K562 (cell line): ENCODE data around the gene TBX10. TPM values are rescaled to one million over a fixed set of nuclear protein-coding genes. Genes with fewer than 3 reads are reported as not detected.
A peak's percentile ranks its signal among the peaks of the same experiment; 100 is the strongest.

Experiments
- ATAC-seq: fragments of 200-7000 bp; cut with Tn5 transposase; 3 replicates; pipeline ENCODE4 v1.9.1; 2020; ENCODE audit warnings: moderate library complexity
- BruUV-seq: library from RNA; stranded (reverse); fragments of 400-500 nt; replicated peaks from 2 replicates; lab custom pipeline; 2021; lab: Mats Ljungman, UMichigan
- CTCF ChIA-PET: fragments of 300-600 bp; formaldehyde crosslinking; extraction: SDS; loops from one replicate; lab custom pipeline; 2021; ENCODE audit warnings: low intra/inter-chr PET ratio; lab: Yijun Ruan, JAX
- POLR2A ChIA-PET: fragments of 300-600, 350-650 bp; sonication (Branson Sonifier 250); formaldehyde crosslinking; extraction: SDS; loops from one replicate; lab custom pipeline; 2021; ENCODE audit warnings: antibody characterized with exemption, inconsistent platforms; lab: Yijun Ruan, JAX
- DNase-seq, 4 experiments: peaks; one replicate each; pipeline versions ENCODE4 v3.0.0 to v3.0.0-alpha.2; 2011 to 2018; ENCODE audit warnings: low spot score in 3 of 4, mixed read lengths in 3 of 4; ENCODE audit errors: extremely low read depth in 1 of 4
- FAIRE-seq: peaks from 2 replicates; lab custom pipeline; 2011; peaks lifted over from hg19 to GRCh38; lab: Jason Lieb, UNC
- H2AFZ ChIP-seq: 2 replicates; pipeline ENCODE4 v1.6.0; 2011; ENCODE audit warnings: low read depth, low read length, control low read depth, inconsistent platforms
- H3K27ac ChIP-seq: fragments of 200-600 bp; 3 replicates; pipeline ENCODE4 v1.8.0; 2011; ENCODE audit warnings: low read depth, mild to moderate bottlenecking, control low read depth, inconsistent platforms, low read length, moderate library complexity, mixed read lengths; ENCODE audit errors: extremely low read depth
- H3K27me3 ChIP-seq, 2 experiments: fragments of 300-600 bp in 1 of 2; 2 replicates in 1 of 2; 3 replicates in 1 of 2; pipeline versions ENCODE4 v1.6.0 to v1.8.0; 2011; ENCODE audit warnings: inconsistent platforms in 2 of 2, low read length in 2 of 2, mild to moderate bottlenecking in 1 of 2, mixed read lengths in 1 of 2, moderate library complexity in 1 of 2; ENCODE audit not compliant: control insufficient read depth in 2 of 2, insufficient read depth in 2 of 2
- H3K36me3 ChIP-seq: fragments of 300-600 bp; 3 replicates; pipeline ENCODE4 v1.8.0; 2011; ENCODE audit warnings: mild to moderate bottlenecking, low read length, inconsistent platforms; ENCODE audit not compliant: control insufficient read depth, insufficient read depth
- H3K4me1 ChIP-seq, 2 experiments: fragments of 200-600 bp in 1 of 2; replicated peaks in 1 of 2; 2 replicates in 1 of 2; 3 replicates in 1 of 2; pipeline versions ENCODE4 v1.5.1 to v1.8.0; 2011; ENCODE audit warnings: inconsistent platforms in 2 of 2, low read length in 2 of 2, mild to moderate bottlenecking in 1 of 2, mixed read lengths in 1 of 2, moderate library complexity in 1 of 2; ENCODE audit not compliant: control insufficient read depth in 2 of 2, insufficient read depth in 2 of 2
- H3K4me2 ChIP-seq: 2 replicates; pipeline ENCODE4 v1.6.1; 2011; ENCODE audit warnings: low read length, control low read depth, inconsistent platforms, mixed read lengths; ENCODE audit not compliant: insufficient read depth
- H3K4me3 ChIP-seq: fragments of 200-600 bp; sonication (generic), shearing (Covaris generic); 2 replicates; pipeline ENCODE4 v1.5.1; 2016; ENCODE audit warnings: control low read depth, inconsistent platforms
- H3K79me2 ChIP-seq: fragments of 200-600 bp; 3 replicates; pipeline ENCODE4 v1.8.0; 2011; ENCODE audit warnings: low read length, inconsistent platforms; ENCODE audit not compliant: control insufficient read depth, insufficient read depth
- H3K9ac ChIP-seq, 2 experiments: 2 replicates each; pipeline versions ENCODE4 v1.6.0 to v1.6.1; 2011; ENCODE audit warnings: low read depth in 2 of 2, low read length in 2 of 2, control low read depth in 1 of 2, inconsistent platforms in 1 of 2, mild to moderate bottlenecking in 1 of 2, mixed read lengths in 1 of 2; ENCODE audit not compliant: insufficient read depth in 1 of 2
- H3K9me1 ChIP-seq: one replicate; pipeline ENCODE4 v1.6.0; 2011; ENCODE audit warnings: inconsistent platforms, mild to moderate bottlenecking, low read length, moderate library complexity; ENCODE audit not compliant: control insufficient read depth, insufficient read depth
- H3K9me3 ChIP-seq: replicated peaks from 2 replicates; pipeline ENCODE4 v1.5.1; 2011; ENCODE audit warnings: low read depth, low read length, inconsistent platforms; ENCODE audit not compliant: control insufficient read depth, insufficient read depth
- H4K20me1 ChIP-seq: replicated peaks from 2 replicates; pipeline ENCODE4 v1.6.1; 2011; ENCODE audit warnings: low read length, inconsistent platforms, mixed read lengths; ENCODE audit not compliant: control insufficient read depth, insufficient read depth
- EGR1 ChIP-seq: fragments of 450-650 bp; conservative IDR thresholded peaks from 2 replicates; pipeline ENCODE4 v1.6.1; 2017; ENCODE audit warnings: mild to moderate bottlenecking
- FOXA1 ChIP-seq: fragments of 450-650 bp; IDR thresholded peaks from 2 replicates; pipeline ENCODE4 v1.6.1; 2016; ENCODE audit warnings: mild to moderate bottlenecking, borderline replicate concordance
- HDAC2 ChIP-seq: fragments of 450-650 bp; IDR thresholded peaks from 2 replicates; pipeline ENCODE4 v1.6.1; 2016; ENCODE audit warnings: mild to moderate bottlenecking
- MEIS2 ChIP-seq: fragments of 450-650 bp; IDR thresholded peaks from 2 replicates; pipeline ENCODE4 v1.6.1; 2014; ENCODE audit warnings: mild to moderate bottlenecking; ENCODE audit not compliant: partially characterized antibody
- TCF7 ChIP-seq: sonication (generic); IDR thresholded peaks from 2 replicates; pipeline ENCODE4 v1.6.1; 2016; ENCODE audit warnings: antibody characterized with exemption, borderline replicate concordance
- THRB ChIP-seq: fragments of 450-650 bp; formaldehyde crosslinking; conservative IDR thresholded peaks from 2 replicates; pipeline ENCODE4 v1.4.0; 2022; ENCODE audit warnings: mild to moderate bottlenecking, missing genetic modification characterization
- ZBTB1 ChIP-seq: sonication (generic); formaldehyde crosslinking; IDR thresholded peaks from 2 replicates; pipeline ENCODE4 v1.8.1; 2023; ENCODE audit warnings: missing genetic modification reagents, low read depth, mild to moderate bottlenecking, borderline replicate concordance
- ZNF311 ChIP-seq: fragments of 250-450 bp; sonication (Bioruptor Pico); IDR thresholded peaks from 2 replicates; pipeline ENCODE4 v1.4.0; 2020; ENCODE audit warnings: mild to moderate bottlenecking, moderate library complexity
- WGBS: fragments of 100-300 bp; shearing (Covaris generic); methylation state at CpG from one replicate; pipeline ENCODE4 v1.1.6; 2016; ENCODE audit warnings: low coverage, mixed read lengths; ENCODE audit not compliant: insufficient coverage; ENCODE audit errors: missing lambda C conversion rate; 5-methylcytosine and 5-hydroxymethylcytosine counted together
- in situ Hi-C: fragments of 300-500 bp; cut with MboI; formaldehyde crosslinking; loops from 4 replicates; pipeline ENCODE4 v1.15.0; 2018; ENCODE audit warnings: inconsistent platforms, mixed read lengths
- intact Hi-C: fragments of 100-400 bp; cut with micrococcal nuclease; formaldehyde crosslinking; loops from 2 replicates; pipeline ENCODE4 v1.14.2; 2022
- polyA plus RNA-seq, 8 experiments: library from polyadenylated mRNA; depleted of rRNA in 4 of 8; stranded (reverse) in 5 of 8; unstranded in 3 of 8; fragments of >200 nt; fragmentation: Nextera tagmentation in 2 of 8; fragmentation: Illumina TruSeq in 1 of 8; extraction: Ambion mirVana in 2 of 8; extraction: Trizol in 1 of 8; gene quantifications; 2 replicates each; pipeline versions ENCODE4 v1.2.1 to v1.2.3, GENCODE V29; 2011 to 2014; ENCODE audit warnings: inconsistent platforms in 1 of 8, missing spikeins in 1 of 8
- total RNA-seq, 7 experiments: library from RNA; depleted of rRNA in 6 of 7; stranded (reverse); fragments of >200 nt in 6 of 7; fragmentation: Illumina TruSeq in 2 of 7; extraction: Trizol in 2 of 7; gene quantifications; 2 replicates each; pipeline versions ENCODE4 v1.2.1 to v1.2.3, GENCODE V29; 2011 to 2021; ENCODE audit warnings: low replicate concordance in 1 of 7

The TBX10 gene
- total and polyA plus RNA-seq, 9 of the 15 experiments (the other 6 are each of a cell fraction or from before 2014, with no cell fraction given), result not detected

- no TSS peak for BruUV-seq
- H3K79me2 ChIP-seq, result no peaks in the 10 kb centered on the region
- ATAC-seq (no peak), FAIRE-seq (no peak), DNase-seq (no peak)
- intact Hi-C loops (no loop called here), in situ Hi-C loops (no loop called here)
- no peak overlapping the region for H2AFZ ChIP-seq
- no peak for TF ChIP-seq EGR1
- peak; percentile 83; the same call in 1 of the 2 replicates for TF ChIP-seq ZNF311 (CRISPR knock-in tag)
- no peak for TF ChIP-seq FOXA1
- TF ChIP-seq ZBTB1, result no peak
- TF ChIP-seq MEIS2, result peak; percentile 44
- TF ChIP-seq THRB (CRISPR knock-in tag), result no peak
- TF ChIP-seq HDAC2, result no peak
- TF ChIP-seq TCF7, result no peak
- H3K36me3 ChIP-seq, result no peaks in the 10 kb centered on the region
- no peaks in the 10 kb centered on the region; a peak in 1 of 5 replicates for H3K4me1 ChIP-seq
- no peaks in the 10 kb centered on the region for H4K20me1 ChIP-seq
- CTCF ChIA-PET, result no interaction called here
- no peak overlapping the region for H3K4me3 ChIP-seq
- no peaks in the 10 kb centered on the region for H3K9me3 ChIP-seq
- WGBS, result 0% methylated on average over 4 of the region's 4 CpGs
- peaks cover 11 to 12% of the 10 kb centered on the region in 2 experiments; a peak in 4 of 5 replicates for H3K27me3 ChIP-seq
- H3K4me2 ChIP-seq, result no peak overlapping the region
- H3K9me1 ChIP-seq, result no peaks in the 10 kb centered on the region
- H3K27ac ChIP-seq, result no peak overlapping the region
- POLR2A ChIA-PET, result no interaction called here
- no peak overlapping the region for H3K9ac ChIP-seq
Measured at GRCh38 chr11:67689178-67689577, 49.6 kb upstream of the TBX10 start.
